Activated CD4-positive, alpha-beta memory T cell treated with anti-CD3 and anti-CD28 coated beads, Interleukin-2, amount 10 ng/mL, durations not matched to agents 7 days and 5 days (primary cell): ENCODE results near the gene STH. TPM values are rescaled to one million over a fixed set of nuclear protein-coding genes. Genes with fewer than 3 reads are reported as not detected.

Experiments
- CTCF ChIA-PET: fragments of 350-600 bp; sonication (Branson Sonifier 250); formaldehyde crosslinking; loops from one replicate; lab custom pipeline; 2021; ENCODE audit warnings: antibody characterized with exemption, inconsistent platforms; lab: Charles Lee
- POLR2A ChIA-PET: fragments of 350-600 bp; sonication (Branson Sonifier 250); formaldehyde crosslinking; loops from one replicate; lab custom pipeline; 2021; ENCODE audit warnings: antibody characterized with exemption; lab: Charles Lee
- DNase-seq: peaks from one replicate; pipeline ENCODE4 v3.0.0-alpha.2; 2020
- H3K27ac Mint-ChIP-seq: one replicate; pipeline ENCODE4 v1.8.0; 2021; ENCODE audit warnings: mild to moderate bottlenecking, mixed read lengths
- H3K27me3 Mint-ChIP-seq: one replicate; pipeline ENCODE4 v1.8.0; 2021; ENCODE audit warnings: mixed read lengths
- H3K36me3 Mint-ChIP-seq: one replicate; pipeline ENCODE4 v1.8.0; 2021; ENCODE audit warnings: low read depth, mixed read lengths
- H3K4me1 Mint-ChIP-seq: one replicate; pipeline ENCODE4 v1.8.0; 2021; ENCODE audit warnings: mixed read lengths
- H3K4me3 Mint-ChIP-seq: one replicate; pipeline ENCODE4 v1.8.0; 2021; ENCODE audit warnings: mild to moderate bottlenecking, mixed read lengths
- H3K9me3 Mint-ChIP-seq: one replicate; pipeline ENCODE4 v1.8.0; 2021; ENCODE audit warnings: mixed read lengths
- total RNA-seq, 2 experiments: library from RNA; stranded (reverse); gene quantifications; one replicate each; pipeline ENCODE4 v1.2.3, GENCODE V29; 2021

The STH gene
- total RNA-seq, 2 experiments from 2014 or later, result not detected

GRCh38 chr17:45982791-45983613 lies 16.0 kb upstream of the STH start:
- DNase-seq, result no peak
- CTCF ChIA-PET, result no interaction called here

DNA sequence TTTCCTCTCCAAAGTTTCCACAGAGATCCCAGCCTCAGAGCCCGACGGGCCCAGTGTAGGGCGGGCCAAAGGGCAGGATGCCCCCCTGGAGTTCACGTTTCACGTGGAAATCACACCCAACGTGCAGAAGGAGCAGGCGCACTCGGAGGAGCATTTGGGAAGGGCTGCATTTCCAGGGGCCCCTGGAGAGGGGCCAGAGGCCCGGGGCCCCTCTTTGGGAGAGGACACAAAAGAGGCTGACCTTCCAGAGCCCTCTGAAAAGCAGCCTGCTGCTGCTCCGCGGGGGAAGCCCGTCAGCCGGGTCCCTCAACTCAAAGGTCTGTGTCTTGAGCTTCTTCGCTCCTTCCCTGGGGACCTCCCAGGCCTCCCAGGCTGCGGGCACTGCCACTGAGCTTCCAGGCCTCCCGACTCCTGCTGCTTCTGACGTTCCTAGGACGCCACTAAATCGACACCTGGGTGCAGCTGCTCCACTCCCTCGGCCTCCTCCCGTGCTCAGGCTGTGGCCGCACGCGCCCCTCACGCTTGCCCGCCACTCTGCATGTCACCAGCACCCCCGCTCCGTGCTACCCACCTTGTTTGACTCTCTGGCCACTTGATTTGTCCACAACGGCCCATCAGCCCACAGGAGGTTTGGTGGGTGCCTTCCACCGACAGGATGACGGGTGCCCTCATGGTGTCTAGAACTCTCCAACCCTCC lies 15.3 kb upstream of the STH start:
- no peak overlapping the region for H3K4me3 Mint-ChIP-seq
- no peaks in the 10 kb centered on the region for H3K36me3 Mint-ChIP-seq
- no peaks in the 10 kb centered on the region for H3K4me1 Mint-ChIP-seq

More at GRCh38 chr17:45982791-45983613, 16.0 kb upstream of the STH start:
- Mint-ChIP-seq H3K4me3 (no peak overlapping the region), H3K9me3 (no peaks in the 10 kb centered on the region), H3K27me3 (no peaks in the 10 kb centered on the region), H3K36me3 (no peaks in the 10 kb centered on the region), H3K27ac (no peak overlapping the region), H3K4me1 (no peaks in the 10 kb centered on the region)
- POLR2A ChIA-PET, result no interaction called here

GRCh38 chr17:45984368-45984767 lies 14.7 kb upstream of the STH start:
- Mint-ChIP-seq H3K4me3 (no peak overlapping the region), H3K36me3 (no peaks in the 10 kb centered on the region), H3K9me3 (no peaks in the 10 kb centered on the region), H3K27ac (no peak overlapping the region), H3K4me1 (no peaks in the 10 kb centered on the region), H3K27me3 (no peaks in the 10 kb centered on the region)
- CTCF ChIA-PET, result no interaction called here
- POLR2A ChIA-PET, result interaction anchor here (0.8 kb wide), 1 partner anchor 19 kb away, joined by 4 read pairs; no protein-coding TSS in a partner anchor
- no peak for DNase-seq

More for the DNA sequence above, 15.3 kb upstream of the STH start:
- Mint-ChIP-seq H3K27ac (no peak overlapping the region), H3K9me3 (no peaks in the 10 kb centered on the region), H3K27me3 (no peaks in the 10 kb centered on the region)
- DNase-seq, result no peak
- POLR2A ChIA-PET, result interaction anchor here (0.8 kb wide), 1 partner anchor 20 kb away, joined by 4 read pairs; no protein-coding TSS in a partner anchor
- CTCF ChIA-PET, result no interaction called here

GRCh38 chr17:45985447-45985846 lies 13.6 kb upstream of the STH start:
- CTCF ChIA-PET, result interaction anchor here (1.0 kb wide), 1 partner anchor 228 kb away, joined by 3 read pairs; no protein-coding TSS in a partner anchor
- POLR2A ChIA-PET, result no interaction called here
- Mint-ChIP-seq H3K27me3 (no peaks in the 10 kb centered on the region), H3K9me3 (no peaks in the 10 kb centered on the region), H3K36me3 (no peaks in the 10 kb centered on the region), H3K27ac (no peak overlapping the region), H3K4me3 (no peak overlapping the region), H3K4me1 (no peaks in the 10 kb centered on the region)
- DNase-seq, result no peak

- Mint-ChIP-seq H3K4me1 (no peaks in the 10 kb centered on the region), H3K4me3 (no peak overlapping the region), H3K27me3 (no peaks in the 10 kb centered on the region), H3K27ac (no peak overlapping the region), H3K36me3 (no peaks in the 10 kb centered on the region), H3K9me3 (no peaks in the 10 kb centered on the region)
- DNase-seq, result no peak
- POLR2A ChIA-PET, result no interaction called here
- CTCF ChIA-PET, result interaction anchor here (1.0 kb wide), 1 partner anchor 227 kb away, joined by 3 read pairs; no protein-coding TSS in a partner anchor
Observed at GRCh38 chr17:45986056-45986455, 13.0 kb upstream of the STH start.

DNA sequence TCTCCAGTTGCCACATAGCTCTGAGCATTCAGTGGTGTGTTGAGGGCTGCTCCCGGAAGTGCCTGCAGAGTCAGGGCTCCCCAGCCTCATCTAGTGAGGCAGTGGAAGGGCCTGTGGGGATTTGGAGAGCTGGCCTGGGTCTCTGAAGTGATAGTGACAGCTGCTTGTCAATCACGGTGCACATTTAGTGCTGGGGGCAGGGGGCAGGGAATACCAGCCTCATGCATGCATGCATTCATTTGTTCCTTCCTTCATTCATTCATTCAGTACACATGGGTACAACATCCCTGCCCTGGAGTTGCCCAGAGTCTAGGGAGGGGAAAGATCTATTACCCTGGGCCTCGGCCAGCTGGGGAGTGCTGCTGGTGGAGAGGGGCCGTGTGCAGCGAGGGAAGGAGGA lies 11.3 kb upstream of the STH start:
- no peaks in the 10 kb centered on the region for H3K27me3 Mint-ChIP-seq
- H3K4me3 Mint-ChIP-seq, result no peak overlapping the region
- no peaks in the 10 kb centered on the region for H3K4me1 Mint-ChIP-seq
- no peaks in the 10 kb centered on the region for H3K36me3 Mint-ChIP-seq
- H3K9me3 Mint-ChIP-seq, result no peaks in the 10 kb centered on the region
- CTCF ChIA-PET, result interaction anchor here (1.5 kb wide), 1 partner anchor 15 kb away, joined by 3 read pairs; no protein-coding TSS in a partner anchor
- no peak overlapping the region for H3K27ac Mint-ChIP-seq
- no peak for DNase-seq
- POLR2A ChIA-PET, result no interaction called here

GRCh38 chr17:45989759-45990158 lies 9.3 kb upstream of the STH start:
- Mint-ChIP-seq H3K9me3 (no peaks in the 10 kb centered on the region), H3K27me3 (no peaks in the 10 kb centered on the region), H3K27ac (no peak overlapping the region), H3K36me3 (no peaks in the 10 kb centered on the region), H3K4me3 (no peak overlapping the region), H3K4me1 (no peaks in the 10 kb centered on the region)
- DNase-seq, result no peak
- ChIA-PET POLR2A (no interaction called here), CTCF (interaction anchor here (2.1 kb wide), 1 partner anchor 11 kb away, joined by 6 read pairs; no protein-coding TSS in a partner anchor)

- no peaks in the 10 kb centered on the region for H3K9me3 Mint-ChIP-seq
- H3K4me3 Mint-ChIP-seq, result no peak overlapping the region
- no peak for DNase-seq
- no peaks in the 10 kb centered on the region for H3K4me1 Mint-ChIP-seq
- H3K27me3 Mint-ChIP-seq, result no peaks in the 10 kb centered on the region
- H3K27ac Mint-ChIP-seq, result no peak overlapping the region
- ChIA-PET CTCF (interaction anchor here (2.1 kb wide), 1 partner anchor 10 kb away, joined by 6 read pairs; no protein-coding TSS in a partner anchor), POLR2A (no interaction called here)
- H3K36me3 Mint-ChIP-seq, result no peaks in the 10 kb centered on the region
Observed at GRCh38 chr17:45990886-45991285, 8.2 kb upstream of the STH start.

GRCh38 chr17:45991341-45991740 lies 7.7 kb upstream of the STH start:
- CTCF ChIA-PET, result interaction anchor here (2.1 kb wide), 1 partner anchor 10 kb away, joined by 6 read pairs; no protein-coding TSS in a partner anchor
- no peak overlapping the region for H3K27ac Mint-ChIP-seq
- H3K4me1 Mint-ChIP-seq, result no peaks in the 10 kb centered on the region
- H3K9me3 Mint-ChIP-seq, result no peaks in the 10 kb centered on the region
- no peaks in the 10 kb centered on the region for H3K36me3 Mint-ChIP-seq
- POLR2A ChIA-PET, result no interaction called here
- DNase-seq, result no peak
- no peak overlapping the region for H3K4me3 Mint-ChIP-seq
- no peaks in the 10 kb centered on the region for H3K27me3 Mint-ChIP-seq

GRCh38 chr17:45992175-45992574 lies 6.9 kb upstream of the STH start:
- ChIA-PET CTCF (no interaction called here), POLR2A (no interaction called here)
- DNase-seq, result no peak
- H3K27me3 Mint-ChIP-seq, result no peaks in the 10 kb centered on the region
- H3K27ac Mint-ChIP-seq, result no peak overlapping the region
- no peaks in the 10 kb centered on the region for H3K4me1 Mint-ChIP-seq
- no peak overlapping the region for H3K4me3 Mint-ChIP-seq
- H3K36me3 Mint-ChIP-seq, result no peaks in the 10 kb centered on the region
- H3K9me3 Mint-ChIP-seq, result no peaks in the 10 kb centered on the region

DNA sequence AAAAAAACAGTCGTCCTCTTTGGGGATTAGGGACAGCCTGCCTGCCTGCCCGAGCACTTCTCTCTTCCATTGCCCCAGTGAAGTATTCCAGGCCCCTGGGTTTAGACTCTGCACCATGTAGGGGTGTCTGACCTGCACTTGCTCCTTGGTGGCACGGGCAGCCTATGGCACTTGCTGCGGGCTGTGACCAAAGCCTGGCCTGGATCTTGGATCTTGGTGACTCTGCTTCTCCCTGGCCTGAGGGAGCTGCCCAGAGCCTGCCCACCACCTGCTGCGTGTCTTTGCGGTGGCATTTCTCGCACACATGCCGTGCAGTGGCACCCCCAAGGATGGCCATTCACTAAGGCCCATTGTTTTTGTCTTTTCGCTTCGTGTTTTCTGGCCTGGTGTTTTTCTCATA lies 6.1 kb upstream of the STH start:
- POLR2A ChIA-PET, result no interaction called here
- Mint-ChIP-seq H3K36me3 (no peaks in the 10 kb centered on the region), H3K27ac (no peak overlapping the region), H3K27me3 (no peaks in the 10 kb centered on the region), H3K9me3 (no peaks in the 10 kb centered on the region), H3K4me3 (no peak overlapping the region), H3K4me1 (no peaks in the 10 kb centered on the region)
- DNase-seq, result no peak
- CTCF ChIA-PET, result no interaction called here

DNA sequence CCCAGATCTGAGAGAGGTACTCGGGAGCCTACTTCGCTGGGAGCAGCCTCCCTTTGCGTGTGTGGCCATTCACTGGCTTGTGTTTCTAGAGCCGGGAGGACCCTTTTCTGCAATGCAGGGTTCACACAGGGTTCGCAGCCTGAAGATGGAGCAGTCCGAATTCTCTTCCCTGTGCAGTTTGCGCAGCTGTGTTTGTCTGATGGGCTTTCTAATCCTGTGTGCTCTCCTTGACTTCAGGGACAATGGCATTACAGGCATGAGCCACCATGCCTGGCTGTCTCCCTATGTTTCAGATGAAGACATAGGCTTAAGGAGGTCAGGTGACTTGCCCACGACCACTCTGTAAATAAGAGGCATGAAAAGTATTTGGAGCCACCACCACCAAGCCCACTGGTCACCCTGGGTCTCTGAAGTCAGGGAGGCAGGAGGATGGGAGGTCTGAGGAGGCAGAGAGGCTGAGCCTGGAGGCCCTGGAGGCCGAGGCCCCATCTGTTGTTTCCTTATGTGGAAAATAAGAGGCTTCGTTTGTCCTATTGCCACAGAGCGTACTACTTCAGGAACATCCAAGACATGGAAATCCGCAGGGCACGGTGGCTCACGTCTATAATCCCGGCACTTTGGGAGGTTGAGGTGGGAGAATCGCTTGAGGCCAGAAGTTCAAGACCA lies 5.0 kb upstream of the STH start:
- ChIA-PET CTCF (no interaction called here), POLR2A (no interaction called here)
- H3K27ac Mint-ChIP-seq, result no peak overlapping the region
- H3K4me3 Mint-ChIP-seq, result no peak overlapping the region
- no peaks in the 10 kb centered on the region for H3K27me3 Mint-ChIP-seq
- H3K4me1 Mint-ChIP-seq, result no peaks in the 10 kb centered on the region
- no peaks in the 10 kb centered on the region for H3K36me3 Mint-ChIP-seq
- no peak for DNase-seq
- H3K9me3 Mint-ChIP-seq, result no peaks in the 10 kb centered on the region

- Mint-ChIP-seq H3K27me3 (no peaks in the 10 kb centered on the region), H3K36me3 (no peaks in the 10 kb centered on the region), H3K27ac (no peak overlapping the region), H3K4me3 (no peak overlapping the region), H3K9me3 (no peaks in the 10 kb centered on the region), H3K4me1 (no peaks in the 10 kb centered on the region)
- DNase-seq, result no peak
- CTCF ChIA-PET, result no interaction called here
- POLR2A ChIA-PET, result no interaction called here
Observed at GRCh38 chr17:45994987-45995386, 4.1 kb upstream of the STH start.
